Gastrocnemius medialis (tissue), 4 donors: ENCODE measurements around the gene UGT1A3. TPM values are rescaled to one million over a fixed set of nuclear protein-coding genes. Genes with fewer than 3 reads are reported as not detected.

ENCODE experiments used
- ATAC-seq, 2 donors: fragments of 150-250 bp; one replicate each; pipeline ENCODE4 v1.9.1; 2016
- DNase-seq, 2 donors: peaks; one replicate each; pipeline ENCODE4 v3.0.0-alpha.2; 2019
- H3K27ac ChIP-seq, 4 donors: fragments of 200-600 bp; sonication (generic); 1 replicate in 1 of 4; 2 replicates in 3 of 4; pipeline ENCODE4 v1.5.1; 2016 to 2018; ENCODE audit warnings: mild to moderate bottlenecking in 2 of 4, moderate library complexity in 1 of 4
- H3K27me3 ChIP-seq, 3 donors: fragments of 200-600 bp; sonication (generic) in 2 of 3; 1 replicate in 1 of 3; 2 replicates in 2 of 3; pipeline versions ENCODE4 v1.5.1 to v1.6.0; 2016 to 2019; ENCODE audit warnings: mild to moderate bottlenecking in 1 of 3, moderate library complexity in 1 of 3
- H3K36me3 ChIP-seq, 2 donors: fragments of 200-600 bp; sonication (generic) in 1 of 2; one replicate each; pipeline ENCODE4 v1.5.1; 2017 to 2018
- H3K4me1 ChIP-seq, 2 donors: fragments of 200-600 bp; sonication (generic) in 1 of 2; one replicate each; pipeline ENCODE4 v1.5.1; 2016 to 2017; ENCODE audit warnings: mild to moderate bottlenecking in 2 of 2
- H3K4me3 ChIP-seq, 4 donors: fragments of 200-600 bp; sonication (generic) in 3 of 4; 1 replicate in 1 of 4; 2 replicates in 3 of 4; pipeline ENCODE4 v1.5.1; 2016 to 2019; ENCODE audit warnings: mild to moderate bottlenecking in 2 of 4
- H3K9me3 ChIP-seq, 3 donors: fragments of 200-600 bp; sonication (generic) in 2 of 3; 1 replicate in 1 of 3; 2 replicates in 2 of 3; pipeline ENCODE4 v1.5.1; 2016 to 2019
- CTCF ChIP-seq, 5 experiments: fragments of 450-650 bp in 3 of 5; fragments of 200-600 bp in 2 of 5; sonication (generic) in 2 of 5; IDR thresholded peaks in 4 of 5; conservative IDR thresholded peaks in 1 of 5; 1 replicate in 4 of 5; 2 replicates in 1 of 5; pipeline ENCODE4 v1.5.1; 2016 to 2019; ENCODE audit warnings: antibody characterized with exemption in 5 of 5, mild to moderate bottlenecking in 3 of 5, moderate library complexity in 3 of 5
- POLR2A ChIP-seq, 2 donors: fragments of 450-650 bp; IDR thresholded peaks; one replicate each; pipeline ENCODE4 v1.6.1; 2017; ENCODE audit warnings: antibody characterized with exemption in 2 of 2, mild to moderate bottlenecking in 2 of 2, moderate library complexity in 2 of 2
- in situ Hi-C, 4 donors: fragments of 200-750 bp; cut with MboI; loops; one replicate each; pipeline versions ENCODE4 v1.15.0 to v1.8.0; 2017; ENCODE audit warnings: low sequenced_read_pairs in 4 of 4
- intact Hi-C: fragments of 100-400 bp; cut with DNase I; formaldehyde crosslinking; loops from one replicate; pipeline ENCODE4 v1.15.1; 2023; ENCODE audit warnings: low total_unique reads
- total RNA-seq, 4 donors: library from RNA; depleted of rRNA; stranded (reverse); fragments of >200 nt; gene quantifications; one replicate each; pipeline versions ENCODE4 v1.1.0 to v1.2.3, GENCODE V29; 2016

Gene UGT1A3
- total RNA-seq, 4 donors from 2014 or later, result 0.16 TPM; not detected in 3

- Histone ChIP-seq H3K4me3 (no peak overlapping the region), H3K9me3 (no peaks in the 10 kb centered on the region), H3K27me3 (no peaks in the 10 kb centered on the region), H3K36me3 (no peaks in the 10 kb centered on the region), H3K27ac (no peak overlapping the region), H3K4me1 (no peaks in the 10 kb centered on the region)
- in situ Hi-C loops, result no loop called here
- TF ChIP-seq CTCF (IDR thresholded peaks at IDR 0.05 in 4 of 5, conservative IDR thresholded peaks at IDR 0.05 in 1 of 5), result no peak
- no peak for TF ChIP-seq POLR2A (IDR thresholded peaks at IDR 0.05)
- DNase-seq, result no peak
- ATAC-seq, result no peak
- intact Hi-C loops, result no loop called here
Observed at GRCh38 chr2:233793465-233794127, 64.8 kb downstream of the UGT1A3 start.

- Histone ChIP-seq H3K4me1 (no peaks in the 10 kb centered on the region), H3K27ac (no peak overlapping the region), H3K27me3 (no peaks in the 10 kb centered on the region), H3K9me3 (no peaks in the 10 kb centered on the region), H3K36me3 (no peaks in the 10 kb centered on the region), H3K4me3 (no peak overlapping the region)
- in situ Hi-C loops (no loop called here), intact Hi-C loops (no loop called here)
- DNase-seq (no peak), ATAC-seq (no peak)
- TF ChIP-seq POLR2A (IDR thresholded peaks at IDR 0.05) (no peak), CTCF (IDR thresholded peaks at IDR 0.05 in 4 of 5, conservative IDR thresholded peaks at IDR 0.05 in 1 of 5) (no peak)
Observed at GRCh38 chr2:233794128-233794658, 65.4 kb downstream of the UGT1A3 start.

GRCh38 chr2:233795735-233796171 lies 66.9 kb downstream of the UGT1A3 start:
- DNase-seq (no peak), ATAC-seq (no peak)
- Histone ChIP-seq H3K9me3 (no peaks in the 10 kb centered on the region), H3K36me3 (no peaks in the 10 kb centered on the region), H3K4me1 (no peaks in the 10 kb centered on the region), H3K27me3 (no peaks in the 10 kb centered on the region), H3K27ac (no peak overlapping the region), H3K4me3 (no peak overlapping the region)
- TF ChIP-seq POLR2A (IDR thresholded peaks at IDR 0.05), result no peak
- TF ChIP-seq CTCF (IDR thresholded peaks at IDR 0.05 in 4 of 5, conservative IDR thresholded peaks at IDR 0.05 in 1 of 5), result no peak
- intact Hi-C loops, result no loop called here
- in situ Hi-C loops, result no loop called here

GRCh38 chr2:233796254-233796653 lies 67.4 kb downstream of the UGT1A3 start:
- in situ Hi-C loops, result no loop called here
- Histone ChIP-seq H3K9me3 (no peaks in the 10 kb centered on the region), H3K36me3 (no peaks in the 10 kb centered on the region), H3K4me1 (no peaks in the 10 kb centered on the region), H3K27me3 (no peaks in the 10 kb centered on the region), H3K4me3 (no peak overlapping the region), H3K27ac (no peak overlapping the region)
- DNase-seq (no peak), ATAC-seq (no peak)
- TF ChIP-seq POLR2A (IDR thresholded peaks at IDR 0.05) (no peak), CTCF (IDR thresholded peaks at IDR 0.05 in 4 of 5, conservative IDR thresholded peaks at IDR 0.05 in 1 of 5) (no peak)
- intact Hi-C loops, result no loop called here
